ENCODE data around the gene HOXA7.
A peak's percentile ranks its signal among the peaks of the same experiment; 100 is the strongest.

Gene HOXA7

GRCh38 chr7:27155816-27156507, 513 bp downstream of the HOXA7 start:
- Histone ChIP-seq H3K27me3 (peaks cover 100% of the 10 kb centered on the region in 11 experiments), H3K9ac (no peak overlapping the region), H3K9me3 (replicated peaks in 1 of 11) (peaks cover 20 to 48% (median 38%) of the 10 kb centered on the region in 11 experiments), H3K4me1 (peaks cover 18 to 27% (median 24%) of the 10 kb centered on the region in 10 experiments; a peak in 19 of 20 replicates), H3K4me2 (no peak overlapping the region), H4K20me1 (peaks cover 0 to 91% (median 70%) of the 10 kb centered on the region in 11 experiments; a peak in 17 of 22 replicates), H3K4me3 (peak overlapping the region in 2 of 10 experiments; percentile 5 to 35; a peak in 3 of 20 replicates), H3K36me3 (no peaks in the 10 kb centered on the region), H3K27ac (no peak overlapping the region)
- no peak for TF ChIP-seq Cebpa-rat (IDR thresholded peaks at IDR 0.05)

DNA sequence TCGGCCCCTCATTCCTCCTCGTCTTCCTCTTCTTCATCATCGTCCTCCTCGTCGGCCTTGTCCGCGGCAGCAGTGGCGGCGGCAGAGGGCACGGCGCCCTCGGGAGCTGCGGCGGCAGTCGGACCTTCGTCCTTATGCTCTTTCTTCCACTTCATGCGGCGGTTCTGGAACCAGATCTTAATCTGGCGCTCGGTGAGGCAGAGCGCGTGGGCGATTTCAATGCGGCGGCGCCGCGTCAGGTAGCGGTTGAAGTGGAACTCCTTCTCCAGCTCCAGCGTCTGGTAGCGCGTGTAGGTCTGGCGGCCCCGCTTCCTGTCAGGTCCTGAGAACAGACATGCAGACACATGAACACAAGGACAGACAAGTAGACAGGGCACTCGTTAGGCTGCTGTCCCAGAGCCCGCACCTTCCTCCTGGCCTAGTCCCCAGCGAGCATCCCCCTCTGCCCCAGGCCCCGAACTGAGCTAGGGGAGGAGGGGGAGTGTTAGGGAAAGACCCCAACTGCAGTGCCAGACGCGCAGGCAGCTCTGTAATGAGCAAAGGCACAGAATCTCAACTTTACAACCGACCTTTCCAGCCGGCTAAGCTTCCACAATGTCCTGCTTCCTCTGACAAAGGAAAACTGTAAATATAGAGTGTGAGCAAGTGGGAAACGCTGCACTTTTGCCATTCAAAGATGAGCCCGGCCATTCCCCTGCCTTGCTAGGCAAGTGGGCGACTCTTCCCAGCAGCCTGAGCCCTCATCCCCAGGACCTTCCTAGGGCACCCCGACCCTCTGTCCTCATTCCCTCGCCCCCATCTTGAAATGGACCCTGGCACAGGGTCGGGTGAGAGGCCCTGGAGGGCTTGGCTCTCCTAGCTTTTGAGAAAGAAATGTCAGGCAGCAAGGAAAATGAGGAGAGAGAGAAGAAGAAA, 1.3 kb downstream of the HOXA7 start:
- H3K9ac ChIP-seq = no peak overlapping the region
- H3K4me3 ChIP-seq = no peak overlapping the region
- H3K27ac ChIP-seq = no peak overlapping the region
- peaks cover 0 to 87% (median 68%) of the 10 kb centered on the region in 11 experiments; a peak in 17 of 22 replicates for H4K20me1 ChIP-seq
- peaks cover 100% of the 10 kb centered on the region in 11 experiments for H3K27me3 ChIP-seq
- peaks cover 11 to 26% (median 23%) of the 10 kb centered on the region in 10 experiments for H3K4me1 ChIP-seq
- no peak overlapping the region for H3K4me2 ChIP-seq
- TF ChIP-seq Cebpa-rat (IDR thresholded peaks at IDR 0.05) = no peak
- no peaks in the 10 kb centered on the region for H3K36me3 ChIP-seq
- H3K9me3 ChIP-seq (replicated peaks in 1 of 11) = peaks cover 20 to 48% (median 38%) of the 10 kb centered on the region in 11 experiments

GRCh38 chr7:27154369-27154768, 2.1 kb downstream of the HOXA7 start:
- H3K4me1 ChIP-seq = peaks cover 11 to 24% (median 20%) of the 10 kb centered on the region in 10 experiments
- TF ChIP-seq Cebpa-rat (IDR thresholded peaks at IDR 0.05) = no peak
- no peaks in the 10 kb centered on the region for H3K36me3 ChIP-seq
- H3K27me3 ChIP-seq = peaks cover 100% of the 10 kb centered on the region in 11 experiments
- H3K9me3 ChIP-seq (replicated peaks in 1 of 11) = peaks cover 20 to 48% (median 38%) of the 10 kb centered on the region in 11 experiments
- no peak overlapping the region for H3K4me3 ChIP-seq
- H3K27ac ChIP-seq = no peak overlapping the region
- H3K9ac ChIP-seq = no peak overlapping the region
- no peak overlapping the region for H3K4me2 ChIP-seq
- peaks cover 0 to 82% (median 60%) of the 10 kb centered on the region in 11 experiments; a peak in 17 of 22 replicates for H4K20me1 ChIP-seq

- Histone ChIP-seq H3K27me3 (peaks cover 100% of the 10 kb centered on the region in 11 experiments), H3K4me1 (peaks cover 11 to 24% (median 20%) of the 10 kb centered on the region in 10 experiments), H3K9me3 (replicated peaks in 1 of 11) (peaks cover 25 to 52% (median 41%) of the 10 kb centered on the region in 11 experiments), H3K4me3 (no peak overlapping the region), H3K36me3 (no peaks in the 10 kb centered on the region), H3K27ac (no peak overlapping the region), H4K20me1 (peaks cover 0 to 75% (median 54%) of the 10 kb centered on the region in 11 experiments; a peak in 16 of 22 replicates), H3K9ac (no peak overlapping the region), H3K4me2 (no peak overlapping the region)
- no peak for TF ChIP-seq Cebpa-rat (IDR thresholded peaks at IDR 0.05)
Observed at GRCh38 chr7:27153526-27153925, 2.9 kb downstream of the HOXA7 start.

DNA sequence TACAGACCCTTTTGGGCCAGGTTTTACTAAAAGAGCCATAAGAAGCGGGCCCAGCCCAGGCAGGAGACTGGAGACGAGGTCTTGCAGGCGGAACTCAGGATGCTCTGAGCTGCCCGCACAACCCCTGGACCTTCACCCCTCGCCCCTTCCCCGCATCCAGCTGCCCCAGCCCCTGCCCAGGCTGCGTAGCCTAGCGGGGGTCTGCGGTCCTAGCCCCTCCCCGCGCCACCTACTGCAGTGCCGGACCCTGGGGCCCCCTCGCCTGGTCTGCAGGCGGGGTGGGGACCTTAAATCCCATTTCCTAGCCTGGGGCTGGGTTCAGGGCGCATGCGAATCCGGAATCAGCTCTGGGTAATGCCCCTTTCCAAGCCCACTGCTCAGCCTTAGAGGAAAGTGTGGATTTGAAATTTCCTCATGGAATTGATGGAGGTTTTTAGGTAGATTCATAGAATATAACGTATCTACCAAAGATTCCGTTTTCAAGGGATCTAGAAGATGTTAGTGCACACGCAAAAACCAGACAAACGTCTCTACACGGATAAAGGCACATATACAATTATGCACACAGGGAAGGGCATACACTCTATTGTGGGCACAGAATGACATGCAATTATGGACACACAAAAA, 3.5 kb downstream of the HOXA7 start:
- H3K27me3 ChIP-seq = peaks cover 100% of the 10 kb centered on the region in 11 experiments
- no peak overlapping the region for H3K27ac ChIP-seq
- H3K4me2 ChIP-seq = peak overlapping the region in 6 of 11 experiments; percentile 82 to 95 (median 87); a peak in 7 of 22 replicates
- H3K9me3 ChIP-seq (replicated peaks in 1 of 11) = peaks cover 31 to 52% (median 46%) of the 10 kb centered on the region in 11 experiments
- no peak for TF ChIP-seq Cebpa-rat (IDR thresholded peaks at IDR 0.05)
- H3K36me3 ChIP-seq = no peaks in the 10 kb centered on the region
- peak overlapping the region in 3 of 10 experiments; percentile 9 to 52 (median 51); a peak in 1 of 20 replicates for H3K4me3 ChIP-seq
- H3K4me1 ChIP-seq = peaks cover 11 to 26% (median 20%) of the 10 kb centered on the region in 10 experiments
- no peak overlapping the region for H3K9ac ChIP-seq
- peaks cover 0 to 71% (median 49%) of the 10 kb centered on the region in 11 experiments; a peak in 16 of 22 replicates for H4K20me1 ChIP-seq

DNA sequence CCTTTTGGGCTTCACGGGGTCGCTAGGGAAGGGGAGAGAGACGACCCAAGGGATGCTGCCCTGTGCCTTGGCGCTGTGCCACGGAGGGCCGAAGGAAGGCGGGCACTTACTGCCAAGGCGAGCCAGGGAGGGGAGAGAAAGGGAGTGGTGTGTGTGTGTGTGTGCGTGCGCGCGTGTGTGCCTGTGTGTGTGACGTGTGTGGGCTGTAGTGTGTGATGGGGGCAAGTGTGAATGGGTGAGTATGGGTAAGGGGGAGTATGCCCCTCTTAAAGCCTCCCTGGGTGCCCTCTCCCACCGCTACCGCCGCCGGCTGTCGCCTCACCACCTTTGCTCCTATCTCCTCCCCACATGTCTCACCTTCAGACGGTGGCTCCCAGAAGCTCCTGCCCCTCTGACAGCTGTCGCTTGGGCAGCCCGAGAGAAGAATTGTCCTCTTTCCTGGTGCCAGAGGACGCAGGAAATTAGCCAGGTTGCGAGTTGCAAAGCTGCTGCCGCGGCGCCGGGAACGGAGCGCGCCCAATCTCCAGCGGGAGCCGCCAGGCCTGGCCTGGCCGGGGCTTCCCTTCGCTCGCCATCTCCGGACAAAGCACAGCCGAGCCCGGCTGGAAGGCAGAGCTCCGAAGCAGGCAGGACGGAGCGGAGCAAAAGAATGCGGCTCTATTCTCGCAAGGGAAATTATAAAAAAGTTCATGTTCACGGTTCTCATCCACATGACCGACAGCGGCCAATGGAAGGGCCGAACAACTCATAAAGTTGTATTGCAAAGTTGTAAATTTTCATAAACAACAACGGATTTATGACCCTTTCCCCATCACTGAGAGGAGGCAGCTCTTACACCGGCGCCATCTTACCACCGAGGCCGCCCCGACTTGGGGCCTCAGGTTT, 4.3 kb downstream of the HOXA7 start, which contains the start of gene HOXA3:
HOXA3 (minus strand) TSS at position 653 of the 885 bp plus-strand sequence. CDS start 41,943 bp downstream, outside the sequence.
- Histone ChIP-seq H3K4me1 (peaks cover 11 to 26% (median 20%) of the 10 kb centered on the region in 10 experiments), H3K27me3 (peaks cover 100% of the 10 kb centered on the region in 11 experiments), H3K27ac (no peak within 1 kb of the TSS), H3K4me3 (peak within 1 kb of the TSS; percentile 40 to 60 (median 52)), H4K20me1 (peaks cover 0 to 63% (median 41%) of the 10 kb centered on the region in 11 experiments; a peak in 16 of 22 replicates), H3K4me2 (peak within 1 kb of the TSS; percentile 79 to 95 (median 85)), H3K9me3 (replicated peaks in 1 of 11) (peaks cover 33 to 52% (median 46%) of the 10 kb centered on the region in 11 experiments), H3K9ac (no peak within 1 kb of the TSS), H3K36me3 (no peaks in the 10 kb centered on the region)
- no peak for TF ChIP-seq Cebpa-rat (IDR thresholded peaks at IDR 0.05)

GRCh38 chr7:27151341-27151930, 5.0 kb downstream of the HOXA7 start:
- H3K4me1 ChIP-seq = peaks cover 11 to 26% (median 20%) of the 10 kb centered on the region in 10 experiments
- H3K36me3 ChIP-seq = no peaks in the 10 kb centered on the region
- peaks cover 39 to 52% (median 47%) of the 10 kb centered on the region in 11 experiments for H3K9me3 ChIP-seq (replicated peaks in 1 of 11)
- H3K27ac ChIP-seq = no peak overlapping the region
- H3K4me2 ChIP-seq = peak overlapping the region; percentile 79 to 95 (median 85)
- no peak for TF ChIP-seq Cebpa-rat (IDR thresholded peaks at IDR 0.05)
- peak overlapping the region; percentile 40 to 60 (median 52) for H3K4me3 ChIP-seq
- H3K27me3 ChIP-seq = peaks cover 100% of the 10 kb centered on the region in 11 experiments
- peaks cover 0 to 58% (median 40%) of the 10 kb centered on the region in 11 experiments; a peak in 16 of 22 replicates for H4K20me1 ChIP-seq
- 0 out of 22 replicates have a peak overlapping the region, but pooled peaks of 2 of the 11 experiments have one; percentile 20 to 21 for H3K9ac ChIP-seq
